GM11168 (cell line): ENCODE results near the gene SEMA6B.
"Not testable (repeated sequence)": the region's sequence is repeated elsewhere in the genome, so short reads cannot be mapped to it uniquely, and the experiment has no call there.

Experiments used
- in situ Hi-C: fragments of 300-500 bp; cut with MboI; formaldehyde crosslinking; loops from one replicate; pipeline ENCODE4 v1.12.0; 2022; ENCODE audit warnings: low sequenced_read_pairs; ENCODE audit not compliant: unreplicated experiment

Gene SEMA6B

DNA sequence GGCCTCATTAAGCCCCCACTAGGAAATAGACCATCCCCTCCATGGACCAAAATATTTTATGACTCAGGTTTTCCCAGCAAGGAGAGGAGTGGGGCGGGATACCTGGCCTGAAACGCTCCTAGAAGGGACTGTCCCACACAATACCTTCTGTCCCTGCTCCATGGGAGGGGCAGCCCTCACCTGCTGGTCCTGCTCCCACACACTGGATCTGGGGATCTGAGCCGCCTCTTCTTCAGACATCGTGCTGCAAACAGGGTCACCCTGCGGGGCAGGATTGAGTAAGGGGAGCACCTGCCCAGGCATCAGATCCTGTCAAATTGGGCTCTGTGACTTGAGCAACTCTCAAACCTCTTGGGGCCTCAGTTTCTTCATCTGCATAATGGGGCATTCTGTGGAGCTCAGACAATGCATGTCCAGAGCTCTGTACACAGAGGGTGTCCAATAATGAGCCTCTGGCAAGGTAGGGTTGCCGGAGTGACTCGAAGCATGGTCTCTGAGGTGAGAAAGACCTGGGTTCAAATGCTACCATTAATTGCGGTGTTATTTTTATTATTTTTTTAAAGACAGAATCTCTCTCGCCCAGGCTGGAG, 25.6 kb downstream of the SEMA6B start:
- in situ Hi-C loops: no loop called here

DNA sequence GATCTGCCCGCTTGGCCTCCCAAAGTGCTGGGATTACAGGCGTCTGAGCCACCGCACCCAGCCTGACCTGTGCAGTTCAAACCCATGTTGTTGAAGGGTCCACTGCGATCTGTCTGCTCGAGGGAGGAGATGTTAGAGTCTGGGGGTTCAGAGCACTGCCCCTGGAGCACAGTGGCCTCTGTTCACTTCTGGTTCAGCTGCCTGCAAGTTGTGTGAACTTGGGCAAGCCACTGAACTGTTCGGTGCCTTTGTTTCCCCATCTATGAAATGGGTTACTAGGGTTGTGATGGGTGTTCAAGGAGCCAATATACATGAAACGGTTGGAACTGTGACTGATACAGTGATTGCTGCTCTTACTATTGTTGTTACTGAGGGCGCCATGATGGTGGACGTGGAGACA, 26.1 kb downstream of the SEMA6B start:
- in situ Hi-C loops: no loop called here

DNA sequence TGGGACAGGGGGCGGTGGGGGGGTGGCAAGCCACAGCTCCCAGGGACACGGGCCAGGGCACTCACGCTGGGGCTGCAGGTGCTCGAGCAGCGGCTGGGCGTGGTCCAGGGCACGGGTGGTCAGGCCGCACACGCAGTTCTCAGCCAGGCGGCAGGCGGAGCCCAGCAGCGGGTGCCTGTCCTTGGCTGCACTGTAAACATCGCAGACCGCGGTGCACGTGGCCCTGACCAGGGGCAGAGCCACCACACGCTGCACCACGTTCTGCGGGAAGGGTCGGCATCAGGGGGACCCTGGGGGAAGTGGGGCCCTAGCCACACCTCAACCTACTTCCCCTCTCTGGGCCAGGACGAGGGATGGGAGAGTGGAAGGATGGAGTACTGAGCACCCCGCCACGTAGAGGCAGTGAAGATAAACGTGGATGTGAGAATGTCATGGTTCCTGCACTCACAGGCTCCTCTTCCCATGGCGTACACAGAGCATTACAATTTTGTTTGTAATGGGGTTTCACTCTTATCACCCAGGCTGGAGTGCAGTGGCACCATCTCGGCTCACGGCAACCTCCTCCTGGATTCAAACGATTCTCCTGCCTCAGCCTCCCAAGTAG, 27.8 kb downstream of the SEMA6B start:
- in situ Hi-C loops: no loop called here

DNA sequence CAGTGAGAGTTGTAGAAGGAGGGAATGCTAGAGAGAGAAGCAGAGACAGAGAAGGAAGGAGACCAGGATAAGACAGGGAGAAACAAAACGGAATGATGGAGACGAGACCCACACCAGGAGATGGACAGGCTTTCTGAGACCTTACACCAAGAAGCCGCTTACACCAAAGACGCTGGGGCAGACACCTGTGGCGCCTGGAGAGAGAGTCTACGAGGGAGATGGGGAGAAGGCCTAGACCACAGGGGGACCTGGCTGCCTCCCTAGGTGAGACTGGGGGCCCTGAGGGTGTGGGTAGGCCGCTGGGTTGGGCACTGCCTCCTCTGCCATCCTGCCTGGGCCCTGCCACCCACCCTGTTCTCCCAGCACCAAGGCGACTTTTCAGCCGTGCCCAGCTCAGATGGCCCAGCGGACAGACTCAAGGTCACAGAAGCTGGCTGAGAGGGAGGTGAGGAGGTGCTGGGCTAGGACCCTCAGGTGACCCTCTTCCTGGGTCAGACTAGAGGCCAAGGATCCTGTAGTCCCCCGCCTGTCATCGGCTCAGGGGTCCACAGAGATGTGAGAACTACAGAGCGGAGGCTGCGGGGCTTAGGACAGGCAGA, 29.5 kb downstream of the SEMA6B start:
- in situ Hi-C loops: no loop called here

DNA sequence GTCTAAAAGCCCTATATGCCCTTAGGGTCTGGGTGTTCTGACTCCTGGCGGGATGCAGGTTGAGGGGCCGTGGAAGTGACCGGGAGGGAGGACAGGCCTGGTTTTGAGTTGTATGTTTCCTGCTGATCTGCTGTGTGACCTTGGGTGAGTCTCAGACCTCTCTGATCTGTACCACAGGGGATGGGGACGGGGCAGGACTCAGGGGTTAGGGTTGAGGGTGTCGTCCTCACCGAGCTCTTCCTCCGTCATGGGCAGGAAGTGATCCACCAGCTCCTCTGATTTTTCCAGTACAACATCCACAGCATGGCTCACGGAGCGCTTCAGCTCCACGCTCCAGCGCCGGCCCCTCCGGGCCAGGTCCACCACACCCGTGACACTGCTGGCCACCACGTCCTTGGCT, 30.6 kb downstream of the SEMA6B start:
- in situ Hi-C loops: no loop called here

DNA sequence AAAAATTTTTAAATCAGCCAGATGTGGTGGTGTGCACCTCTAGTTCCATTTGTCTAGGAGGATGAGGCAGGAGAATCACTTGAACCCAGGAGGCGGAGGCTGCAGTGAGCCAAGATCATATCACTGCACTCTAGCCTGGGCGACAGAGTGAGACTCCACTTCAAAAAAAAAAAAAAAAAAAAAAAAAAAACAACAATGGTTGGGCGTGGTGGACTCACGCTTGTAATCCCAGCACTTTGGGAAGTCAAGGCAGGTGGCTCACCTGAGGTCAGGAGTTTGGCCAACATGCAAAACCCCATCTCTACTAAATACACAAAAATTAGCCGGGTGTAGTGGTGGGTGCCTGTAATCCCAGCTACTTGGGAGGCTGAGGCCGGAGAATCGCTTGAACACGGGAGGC, 32.1 kb downstream of the SEMA6B start:
- in situ Hi-C loops: not testable (repeated sequence)

DNA sequence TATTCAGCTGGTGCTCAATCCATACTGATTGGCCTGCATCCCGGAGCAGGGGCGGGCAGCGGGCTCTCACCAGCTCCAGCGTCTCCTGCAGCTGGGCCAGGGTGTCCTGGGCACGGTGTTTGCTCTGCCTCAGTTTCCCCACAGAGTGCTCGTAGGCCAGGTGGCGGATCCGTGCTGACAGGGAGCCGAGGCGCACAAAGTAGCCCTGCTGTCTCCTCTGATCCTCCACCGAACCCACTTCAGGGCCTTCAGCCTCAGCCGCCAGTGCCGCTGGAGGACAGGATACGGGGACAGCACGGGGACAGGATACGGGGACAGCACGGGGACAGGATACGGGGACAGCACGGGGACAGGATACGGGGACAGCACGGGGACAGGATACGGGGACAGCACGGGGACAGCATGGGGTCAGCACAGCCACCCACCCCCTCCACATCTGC, 33.9 kb downstream of the SEMA6B start:
- in situ Hi-C loops: no loop called here

DNA sequence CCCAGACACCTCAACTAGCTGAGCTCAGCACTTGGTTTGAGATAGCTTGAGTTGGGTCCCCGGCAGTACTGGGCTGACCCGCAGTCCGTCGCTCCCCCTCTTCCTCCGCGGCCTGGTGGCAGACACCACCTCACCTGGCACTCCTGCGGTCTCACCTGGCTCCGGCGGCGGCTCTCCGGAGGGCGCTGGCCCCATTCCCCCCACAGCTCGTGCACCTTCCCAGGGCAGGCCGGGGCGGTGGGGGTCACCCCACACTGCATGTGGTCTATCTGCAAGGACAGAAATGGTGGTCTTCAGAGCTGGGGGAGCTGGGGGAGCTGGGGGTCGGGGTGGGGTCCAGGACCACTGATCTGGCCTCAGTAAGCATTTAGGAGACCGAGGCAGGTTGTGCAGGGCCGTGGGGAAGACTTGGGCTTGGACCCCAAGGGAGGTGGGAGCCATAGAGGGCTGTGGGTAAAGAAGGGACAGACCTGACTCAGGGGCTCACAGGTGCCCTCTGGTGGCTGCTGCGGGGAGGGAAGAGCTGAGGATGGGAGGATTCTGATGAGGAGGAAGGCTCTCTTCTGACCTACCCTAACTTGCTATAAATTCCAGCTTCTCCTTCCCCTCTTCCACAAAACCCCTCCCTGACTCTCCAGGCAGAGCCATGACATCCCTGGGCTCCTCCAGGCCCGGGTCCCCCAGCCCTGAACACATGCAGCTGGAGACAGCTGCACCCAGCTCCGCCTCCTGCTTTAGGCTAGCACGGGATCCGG, 34.5 kb downstream of the SEMA6B start:
- in situ Hi-C loops: no loop called here

DNA sequence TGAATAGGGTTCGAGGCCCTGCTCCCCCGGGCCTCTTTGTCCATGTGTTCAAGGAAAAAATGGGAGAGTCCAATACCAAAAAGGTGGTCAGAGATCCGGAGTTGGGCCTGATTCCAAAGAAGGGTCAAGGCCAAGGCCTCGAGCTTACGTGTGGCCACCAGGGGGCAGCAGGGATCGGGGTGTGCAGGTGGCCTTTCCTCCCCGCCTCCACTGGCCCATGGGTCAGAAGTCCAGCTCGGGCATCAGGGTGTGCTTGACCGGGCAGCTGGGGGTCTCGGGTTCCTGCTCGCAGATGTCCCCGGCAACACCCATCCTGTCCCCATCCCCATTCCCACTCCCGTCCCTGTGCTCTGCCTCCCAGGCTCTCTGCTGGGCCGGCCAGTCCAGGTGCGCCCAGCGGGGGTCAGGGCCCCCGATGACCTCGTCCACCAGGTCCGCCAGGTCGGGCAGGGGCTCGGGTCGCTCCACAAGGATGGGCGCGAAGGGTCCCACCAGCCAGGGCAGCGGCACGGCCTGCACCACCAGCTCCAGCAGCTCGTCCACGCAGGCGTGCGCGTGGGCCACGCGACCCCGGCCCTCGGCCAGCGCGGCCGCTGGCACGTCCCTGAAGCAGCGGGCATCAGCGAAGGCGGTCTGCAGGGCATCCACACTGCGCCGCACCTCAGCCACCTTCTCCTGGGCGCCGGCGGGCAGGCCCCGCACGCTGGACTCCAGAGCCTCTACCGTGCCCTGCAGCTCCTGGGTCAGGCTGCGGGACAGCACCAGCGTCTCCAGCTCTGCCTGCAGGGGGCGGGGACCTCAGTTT, 36.0 kb downstream of the SEMA6B start:
- in situ Hi-C loops: no loop called here

DNA sequence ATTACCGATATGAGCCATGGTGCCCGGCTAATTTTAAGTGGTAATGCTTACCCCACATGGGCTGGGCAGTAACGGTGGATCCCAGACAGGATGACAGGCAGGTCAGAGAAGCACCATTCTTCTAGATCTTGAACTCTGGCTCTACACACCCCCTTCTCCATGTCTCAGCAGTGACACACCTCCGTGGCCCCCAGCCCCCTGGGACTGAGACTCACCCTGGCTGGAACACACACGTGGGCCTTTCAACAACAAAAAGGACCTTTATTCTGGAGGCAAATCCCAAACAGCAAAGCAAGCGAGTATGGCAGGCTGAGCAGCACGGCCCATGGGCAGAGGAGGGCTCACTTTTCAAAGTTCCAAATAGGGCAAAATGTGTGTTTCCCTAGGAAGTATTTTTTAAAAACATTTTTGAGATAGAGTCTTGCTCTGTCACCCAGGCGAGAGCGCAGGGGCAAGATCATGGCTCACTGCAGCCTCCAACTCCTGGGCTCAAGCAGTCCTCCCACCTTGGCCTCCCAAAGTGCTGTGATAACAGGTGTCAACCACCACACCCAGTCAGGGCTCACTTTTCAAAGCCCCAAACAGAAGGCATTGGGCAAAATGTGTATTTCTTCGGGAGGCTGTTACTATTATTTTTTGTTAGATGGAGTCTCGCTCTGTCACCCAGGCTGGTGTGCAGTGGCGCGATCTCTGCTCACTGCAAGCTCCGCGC, 37.0 kb downstream of the SEMA6B start:
- in situ Hi-C loops: no loop called here

DNA sequence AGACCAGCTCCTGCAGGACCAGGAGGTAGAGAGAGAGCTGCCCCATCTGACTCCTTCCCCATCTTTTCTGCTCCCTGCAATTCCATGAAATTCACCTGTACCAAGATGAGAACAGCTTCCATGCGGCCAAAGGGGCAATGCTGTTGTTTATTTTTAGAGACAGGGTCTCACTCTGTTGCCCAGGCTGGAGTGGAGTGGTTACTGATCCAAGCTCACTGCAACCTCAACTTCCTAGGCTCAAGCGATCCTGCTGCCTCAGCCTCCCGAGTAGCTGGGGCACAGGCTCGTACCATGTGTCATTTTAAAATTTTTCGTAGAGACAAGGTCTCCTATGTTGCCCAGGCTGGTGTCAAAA, 37.6 kb downstream of the SEMA6B start:
- in situ Hi-C loops: no loop called here

DNA sequence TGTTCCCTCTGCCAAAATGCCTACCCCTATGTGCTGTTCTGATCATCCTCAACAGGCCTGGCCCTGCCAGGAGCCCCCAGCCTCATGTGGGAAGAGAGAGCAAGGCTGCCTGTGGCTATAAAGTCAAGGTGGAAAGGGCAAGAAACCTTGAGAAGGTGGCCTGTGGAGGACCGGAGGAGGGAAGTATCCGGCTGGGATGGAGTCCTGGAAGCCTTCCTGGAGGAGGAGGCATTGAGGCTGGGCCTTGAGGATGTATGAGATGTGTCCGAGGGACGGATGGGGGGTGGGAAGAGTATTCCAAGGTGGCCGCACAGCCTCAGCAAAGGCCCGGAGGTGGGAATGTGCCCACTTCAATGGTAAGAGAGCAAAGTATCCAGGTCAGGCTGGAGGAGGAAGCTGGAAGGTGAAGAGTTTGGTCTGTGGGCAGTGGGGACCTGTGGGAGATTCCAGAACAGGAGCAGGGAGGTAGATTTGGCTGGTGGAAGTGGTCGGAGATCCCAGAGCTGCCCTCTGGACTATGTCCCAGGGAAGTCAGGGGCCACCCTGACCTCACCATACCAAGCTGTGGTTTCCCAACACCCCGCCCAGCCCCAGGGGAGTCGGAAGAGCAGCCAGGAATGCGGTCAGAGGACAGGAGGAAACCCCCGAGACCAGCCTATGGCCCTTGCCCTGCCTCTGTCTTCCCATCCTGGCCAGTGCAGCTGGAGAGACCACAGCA, 38.2 kb downstream of the SEMA6B start:
- in situ Hi-C loops: no loop called here

DNA sequence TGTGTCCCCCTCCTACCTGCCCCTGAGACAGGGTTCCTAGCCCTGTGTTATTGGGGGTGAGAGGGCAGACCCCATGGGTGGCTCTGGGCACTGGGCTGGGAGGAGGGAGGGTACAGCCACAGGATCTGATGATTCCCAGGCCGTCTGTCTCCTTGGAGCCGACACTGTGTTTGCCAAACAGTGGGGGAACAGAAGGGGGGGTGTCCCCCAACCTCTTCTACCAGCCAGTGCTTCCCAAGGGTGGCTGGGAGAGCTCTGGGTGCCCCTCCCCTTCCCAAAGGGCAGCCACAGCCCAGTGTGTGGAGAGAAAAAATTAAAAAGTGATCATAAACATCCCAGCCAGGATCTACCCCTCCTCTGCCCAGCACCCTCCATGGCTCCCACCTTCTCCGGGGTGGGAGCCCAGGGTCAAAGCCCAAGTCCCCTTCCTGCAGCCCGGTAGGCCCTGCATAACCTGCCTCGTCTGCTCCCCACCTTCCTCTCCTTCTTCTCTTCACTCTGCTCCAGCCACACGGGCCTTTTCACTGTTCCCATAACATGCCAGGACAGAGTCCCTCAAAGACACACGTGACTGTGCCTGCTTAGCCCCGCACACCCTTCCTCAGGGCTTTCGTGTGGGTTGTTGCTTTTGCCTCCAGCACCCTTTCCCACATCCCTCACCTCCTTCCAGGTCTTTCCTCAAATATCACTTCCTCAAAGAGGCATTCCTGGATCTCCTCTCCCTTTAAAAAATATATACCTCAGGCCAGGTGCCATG, 39.8 kb downstream of the SEMA6B start:
- in situ Hi-C loops: no loop called here

DNA sequence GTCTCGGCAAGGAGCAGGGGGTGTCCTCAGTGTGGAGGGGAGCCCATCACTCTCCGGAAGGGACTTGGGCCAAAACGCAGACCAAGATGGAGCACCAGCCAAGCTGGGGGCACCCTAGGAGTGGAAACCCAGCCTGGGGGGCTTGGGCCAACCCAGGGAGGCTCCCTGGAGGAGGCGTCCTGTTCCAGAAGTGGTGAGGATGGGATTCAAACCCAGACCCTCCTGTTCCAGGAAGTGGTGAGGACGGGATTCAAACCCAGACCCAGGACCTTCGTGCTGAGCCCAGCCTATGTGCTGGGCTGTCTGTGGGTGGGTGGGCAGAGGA, 40.4 kb downstream of the SEMA6B start:
- in situ Hi-C loops: no loop called here

DNA sequence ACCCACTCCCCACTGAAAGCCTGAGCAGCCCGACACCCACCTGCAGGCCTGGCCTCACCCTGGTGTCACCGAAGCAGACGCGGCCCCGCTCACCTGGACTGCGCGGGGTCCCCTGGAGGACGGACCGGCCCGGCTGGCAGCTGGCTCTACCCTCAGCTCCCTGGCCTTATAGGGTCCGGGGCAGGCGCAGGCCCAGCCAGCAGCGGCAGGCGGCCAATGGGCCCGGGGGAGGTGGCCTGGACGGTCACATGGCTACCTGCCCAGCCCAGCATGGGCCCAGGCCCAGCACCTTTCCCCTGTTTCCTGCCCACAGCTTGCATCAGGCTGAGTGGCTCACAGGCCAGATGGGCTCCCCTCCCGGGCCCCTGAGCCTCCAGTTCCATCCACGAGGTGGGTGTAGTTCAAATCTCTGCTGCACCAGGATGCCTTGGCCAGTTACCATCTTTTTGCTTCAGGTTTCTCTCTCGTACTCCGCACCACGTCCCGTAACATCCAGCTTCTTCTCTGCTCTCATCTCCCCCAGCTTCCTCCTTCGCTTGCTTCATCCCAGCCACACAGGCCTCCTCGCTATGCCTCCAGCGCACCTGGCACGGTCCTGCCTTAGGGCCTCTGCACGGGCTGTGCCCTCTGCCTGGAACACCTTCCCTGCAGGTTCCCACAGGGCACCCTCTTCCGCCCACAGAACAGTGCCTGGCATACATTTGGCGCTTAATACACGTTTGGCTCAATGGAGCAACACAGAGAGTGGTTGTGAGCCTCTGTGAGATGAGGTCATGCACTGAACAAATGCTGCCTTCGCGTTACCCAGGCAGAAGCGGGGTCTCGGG, 40.9 kb downstream of the SEMA6B start, which contains the start of gene PLIN4:
Gene PLIN4 (minus strand): TSS at position 142 of the 827 bp plus-strand sequence. CDS start 214 bp downstream, outside the sequence.
- in situ Hi-C loops: no loop called here

DNA sequence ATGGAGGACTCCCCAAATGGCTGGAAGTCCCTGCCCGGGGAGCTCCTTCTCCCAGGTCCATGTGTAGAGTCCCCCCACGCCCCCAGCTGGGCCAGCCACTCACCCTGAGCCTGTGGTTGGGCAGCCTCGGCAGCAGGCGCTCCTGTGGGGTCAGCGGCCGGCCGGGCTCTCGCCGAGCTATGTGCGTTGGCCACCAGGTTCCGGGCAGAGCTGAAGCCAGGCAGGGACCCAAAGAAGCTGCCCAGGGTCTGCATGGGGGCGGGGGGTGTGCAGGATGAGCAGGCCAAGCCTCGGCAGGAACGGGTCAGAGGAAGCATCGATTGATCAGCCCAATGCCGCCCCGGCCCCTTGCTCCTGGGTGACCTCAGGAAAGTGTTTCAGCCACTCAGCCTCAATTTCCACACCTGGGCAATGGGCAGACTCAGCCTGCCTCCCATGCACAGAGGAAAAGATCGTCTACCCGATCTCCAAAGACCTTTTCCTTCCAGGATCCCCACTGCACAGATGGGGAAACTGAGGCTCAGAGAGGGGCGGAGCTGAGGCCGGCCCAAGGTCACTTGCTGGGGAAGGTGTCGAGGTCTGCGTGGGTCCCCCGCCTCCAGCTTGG, 41.9 kb downstream of the SEMA6B start:
- in situ Hi-C loops: no loop called here

DNA sequence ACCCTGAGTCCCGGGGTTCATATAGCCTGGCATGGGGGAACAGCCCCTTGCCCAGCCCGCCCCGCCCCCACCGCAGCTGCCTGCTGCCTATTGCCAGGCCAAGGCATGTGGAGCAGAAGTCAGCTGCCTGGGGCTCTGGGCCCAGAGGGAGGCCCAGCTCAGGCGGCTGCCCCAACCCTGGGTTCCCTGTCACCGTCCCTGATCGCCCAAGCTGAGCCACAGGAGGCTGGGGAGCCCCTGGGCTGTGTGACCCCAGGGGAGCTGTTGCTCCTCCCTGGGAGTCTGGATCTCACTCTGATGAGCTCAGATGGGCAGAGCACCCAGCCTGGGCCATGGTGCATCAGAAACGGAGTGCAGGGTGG, 42.6 kb downstream of the SEMA6B start:
- in situ Hi-C loops: no loop called here
